HepG2 (cell line): Measurements from ENCODE around the gene MEAK7. TPM values are rescaled to one million over a fixed set of nuclear protein-coding genes. Genes with fewer than 3 reads are reported as not detected.

Source experiments
- ATAC-seq: fragments of 200-7000 bp; cut with Tn5 transposase; 3 replicates; pipeline ENCODE4 v1.9.1; 2020; ENCODE audit warnings: mild to moderate bottlenecking, moderate library complexity
- BruUV-seq: library from RNA; stranded (reverse); fragments of 400-500 nt; replicated peaks from 2 replicates; lab custom pipeline; 2021; lab: Mats Ljungman, UMichigan
- CTCF ChIA-PET: fragments of 300-600 bp; formaldehyde crosslinking; extraction: SDS; loops from one replicate; lab custom pipeline; 2021; ENCODE audit warnings: low total read pairs, inconsistent platforms, low intra/inter-chr PET ratio; lab: Yijun Ruan, JAX
- POLR2A ChIA-PET: fragments of 350-600 bp; sonication (Branson Sonifier 250); formaldehyde crosslinking; loops from one replicate; lab custom pipeline; 2020; ENCODE audit warnings: antibody characterized with exemption, inconsistent platforms; lab: Yijun Ruan, JAX
- DNase-seq: peaks from one replicate; pipeline ENCODE4 v3.0.0-alpha.2; 2015; ENCODE audit warnings: low spot score
- FAIRE-seq: peaks from 3 replicates; lab custom pipeline; 2011; peaks lifted over from hg19 to GRCh38; lab: Jason Lieb, UNC
- H2AFZ ChIP-seq: one replicate; pipeline ENCODE4 v1.6.1; 2011; ENCODE audit warnings: low read length, inconsistent platforms
- H3K27ac ChIP-seq: fragments of 300-600 bp; 3 replicates; pipeline ENCODE4 v1.8.0; 2011; ENCODE audit warnings: mixed run types, mild to moderate bottlenecking, mixed read lengths, low read length, inconsistent platforms; ENCODE audit not compliant: insufficient read depth; ENCODE audit errors: extremely low read length
- H3K27me3 ChIP-seq, 2 experiments: fragments of 200-600 bp in 1 of 2; 2 replicates in 1 of 2; 3 replicates in 1 of 2; pipeline versions ENCODE4 v1.6.0 to v1.8.0; 2011; ENCODE audit warnings: low read length in 2 of 2, mild to moderate bottlenecking in 2 of 2, moderate library complexity in 2 of 2, inconsistent platforms in 1 of 2; ENCODE audit not compliant: insufficient read depth in 2 of 2, control insufficient read depth in 1 of 2
- H3K36me3 ChIP-seq, 2 experiments: fragments of 200-600 bp in 1 of 2; replicated peaks in 1 of 2; 2 replicates in 1 of 2; 3 replicates in 1 of 2; pipeline versions ENCODE4 v1.5.1 to v1.8.0; 2011; ENCODE audit warnings: low read length in 2 of 2, inconsistent platforms in 1 of 2; ENCODE audit not compliant: insufficient read depth in 2 of 2, control insufficient read depth in 1 of 2
- H3K4me1 ChIP-seq: 2 replicates; pipeline ENCODE4 v1.5.1; 2012; ENCODE audit warnings: low read length, inconsistent platforms; ENCODE audit not compliant: insufficient read depth
- H3K4me2 ChIP-seq: 2 replicates; pipeline ENCODE4 v1.6.0; 2011; ENCODE audit warnings: low read depth, low read length, inconsistent platforms
- H3K4me3 ChIP-seq, 3 experiments: fragments of 200-600 bp in 1 of 3; sonication (generic), shearing (Covaris generic) in 1 of 3; replicated peaks in 1 of 3; 2 replicates each; pipeline ENCODE4 v1.5.1; 2011 to 2016; ENCODE audit warnings: low read length in 3 of 3, inconsistent platforms in 2 of 3, low read depth in 2 of 3, mild to moderate bottlenecking in 2 of 3, control low read depth in 1 of 3, mixed read lengths in 1 of 3; ENCODE audit not compliant: insufficient read depth in 1 of 3
- H3K79me2 ChIP-seq: one replicate; pipeline ENCODE4 v1.6.1; 2011; ENCODE audit warnings: low read length, inconsistent platforms; ENCODE audit not compliant: insufficient read depth
- H3K9ac ChIP-seq: 2 replicates; pipeline ENCODE4 v1.6.0; 2011; ENCODE audit warnings: mild to moderate bottlenecking, low read depth, low read length, inconsistent platforms; ENCODE audit not compliant: insufficient read depth
- H3K9me3 ChIP-seq: 2 replicates; pipeline ENCODE4 v1.5.1; 2012; ENCODE audit warnings: mild to moderate bottlenecking, low read length
- H4K20me1 ChIP-seq: 2 replicates; pipeline ENCODE4 v1.6.0; 2011; ENCODE audit warnings: inconsistent platforms, mild to moderate bottlenecking, low read length, moderate library complexity; ENCODE audit not compliant: insufficient read depth
- CCAR2 ChIP-seq: fragments of 200-400 bp; formaldehyde crosslinking; optimal IDR thresholded peaks from 2 replicates; pipeline ENCODE3; 2018; ENCODE audit warnings: low read depth, mild to moderate bottlenecking, low read length, moderate library complexity
- EP300 ChIP-seq, 3 experiments: sonication (generic) in 1 of 3; formaldehyde crosslinking in 1 of 3; IDR thresholded peaks; 2 replicates each; pipeline versions ENCODE4 v1.5.1 to v1.6.1; 2011 to 2020; ENCODE audit warnings: low read depth in 2 of 3, low read length in 2 of 3, borderline replicate concordance in 1 of 3, improper control_type of control experiment in 1 of 3, mild to moderate bottlenecking in 1 of 3, missing genetic modification reagents in 1 of 3, moderate library complexity in 1 of 3
- FLYWCH1 ChIP-seq: sonication (generic); formaldehyde crosslinking; IDR thresholded peaks from 2 replicates; pipeline ENCODE4 v1.8.1; 2023; ENCODE audit warnings: mild to moderate bottlenecking, missing genetic modification reagents
- GFI1 ChIP-seq: sonication (generic); formaldehyde crosslinking; IDR thresholded peaks from 2 replicates; pipeline ENCODE4 v1.5.0; 2020; ENCODE audit warnings: missing genetic modification reagents, mild to moderate bottlenecking, borderline replicate concordance
- ISL2 ChIP-seq: sonication (generic); formaldehyde crosslinking; IDR thresholded peaks from 2 replicates; pipeline ENCODE4 v1.5.0; 2020; ENCODE audit warnings: missing genetic modification reagents
- NFKB2 ChIP-seq: sonication (generic); formaldehyde crosslinking; IDR thresholded peaks from 2 replicates; pipeline ENCODE4 v1.4.0; 2020; ENCODE audit warnings: missing genetic modification reagents, borderline replicate concordance
- PHF8 ChIP-seq: sonication (generic); formaldehyde crosslinking; IDR thresholded peaks from 2 replicates; pipeline ENCODE4 v1.5.0; 2020; ENCODE audit warnings: missing genetic modification reagents
- ZFX ChIP-seq: sonication (generic); formaldehyde crosslinking; IDR thresholded peaks from 2 replicates; pipeline ENCODE4 v1.4.0; 2020; ENCODE audit warnings: mild to moderate bottlenecking, low read depth, missing genetic modification reagents, moderate library complexity
- ZNF329 ChIP-seq: sonication (generic); formaldehyde crosslinking; IDR thresholded peaks from 2 replicates; pipeline ENCODE4 v1.9.0; 2021; ENCODE audit warnings: low read depth, mild to moderate bottlenecking, missing genetic modification reagents
- WGBS: methylation state at CpG from one replicate; pipeline ENCODE4 v1.1.6; 2017; ENCODE audit warnings: low lambda C conversion rate; 5-methylcytosine and 5-hydroxymethylcytosine counted together
- in situ Hi-C: cut with HindIII; loops from 2 replicates; pipeline ENCODE4 v1.10.0; 2017; ENCODE audit warnings: low pct_unique_long_range_greater_than_20kb; ENCODE audit not compliant: extremely low pct_ligation_motif_present
- intact Hi-C: fragments of 100-400 bp; cut with micrococcal nuclease; formaldehyde crosslinking; loops from one replicate; pipeline ENCODE4 v1.10.0; 2022; ENCODE audit not compliant: unreplicated experiment
- polyA plus RNA-seq, 8 experiments: library from polyadenylated mRNA; depleted of rRNA in 3 of 8; stranded (reverse) in 7 of 8; unstranded in 1 of 8; fragments of >200 nt; fragmentation: Illumina TruSeq in 4 of 8; extraction: Trizol in 4 of 8; gene quantifications; 2 replicates each; pipeline versions ENCODE4 v1.2.1 to v1.2.3, GENCODE V29; 2011 to 2016; ENCODE audit warnings: low read depth in 4 of 8, missing spikeins in 1 of 8, mixed read lengths in 1 of 8; ENCODE audit not compliant: insufficient read depth in 1 of 8
- total RNA-seq, 5 experiments: library from RNA; depleted of rRNA; stranded (reverse); fragments of >200 nt; fragmentation: Illumina TruSeq; extraction: Trizol; gene quantifications; 2 replicates each; pipeline ENCODE4 v1.2.3, GENCODE V29; 2016; ENCODE audit warnings: low read depth in 1 of 5
- TF ChIP-seq, protein P1 (sequence below): sonication (generic); formaldehyde crosslinking; conservative IDR thresholded peaks from 2 replicates; pipeline ENCODE4 v1.8.1; 2023; ENCODE audit warnings: missing genetic modification reagents
- TF ChIP-seq, protein P2 (sequence below): sonication (generic); formaldehyde crosslinking; IDR thresholded peaks from 2 replicates; pipeline ENCODE4 v1.5.0; 2020; ENCODE audit warnings: mild to moderate bottlenecking, missing genetic modification reagents
- TF ChIP-seq, protein P3 (sequence below): IDR thresholded peaks from 2 replicates; pipeline ENCODE4 v1.6.1; 2018; ENCODE audit warnings: missing genetic modification reagents
- TF ChIP-seq, protein P4 (sequence below): sonication (generic); formaldehyde crosslinking; IDR thresholded peaks from 2 replicates; pipeline ENCODE4 v1.4.0; 2020; ENCODE audit warnings: missing genetic modification reagents, borderline replicate concordance
- TF ChIP-seq, protein P5 (sequence below): IDR thresholded peaks from 2 replicates; pipeline ENCODE4 v1.6.1; 2016; ENCODE audit warnings: low read depth, borderline replicate concordance

MEAK7 gene
- total and polyA plus RNA-seq, 2 of the 13 experiments (the other 11 are each of a cell fraction or from before 2014, with no cell fraction given) = 11.8 to 14.7 TPM

DNA sequence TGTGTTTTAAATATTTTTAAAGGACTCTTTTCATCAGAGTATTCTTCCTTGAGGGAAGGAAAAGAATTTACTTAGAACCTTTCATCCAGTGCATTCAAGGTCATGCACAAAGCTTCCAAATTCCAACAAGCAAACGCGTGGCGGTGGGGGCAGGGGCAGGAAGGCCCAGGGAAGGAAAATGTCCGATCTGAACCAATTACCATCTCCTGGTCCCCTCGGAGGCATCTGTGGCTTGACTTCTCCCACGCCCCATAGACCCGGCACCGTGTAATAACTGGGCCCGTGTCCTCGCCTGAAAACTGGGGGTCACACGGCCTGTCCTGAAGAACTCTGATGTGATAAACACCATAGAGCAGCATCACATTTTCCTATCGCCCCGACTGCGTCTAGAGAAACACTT, 18.3 kb downstream of the MEAK7 start:
- no peak overlapping the region for H2AFZ ChIP-seq
- whole genome bisulfite sequencing = 86% methylated on average over 14 of the region's 14 CpGs
- H3K79me2 ChIP-seq = no peaks in the 10 kb centered on the region
- intact Hi-C loops = no loop called here
- ATAC-seq (no peak), FAIRE-seq (no peak), DNase-seq (no peak)
- H3K27ac ChIP-seq = no peak overlapping the region
- no peaks in the 10 kb centered on the region for H4K20me1 ChIP-seq
- ChIA-PET POLR2A (no interaction called here), CTCF (no interaction called here)
- BruUV-seq = no TSS peak
- in situ Hi-C loops = no loop called here
- H3K27me3 ChIP-seq = no peaks in the 10 kb centered on the region
- no peak overlapping the region for H3K9ac ChIP-seq
- no peak overlapping the region for H3K4me3 ChIP-seq
- no peak overlapping the region for H3K4me2 ChIP-seq
- TF ChIP-seq, protein P1, sequence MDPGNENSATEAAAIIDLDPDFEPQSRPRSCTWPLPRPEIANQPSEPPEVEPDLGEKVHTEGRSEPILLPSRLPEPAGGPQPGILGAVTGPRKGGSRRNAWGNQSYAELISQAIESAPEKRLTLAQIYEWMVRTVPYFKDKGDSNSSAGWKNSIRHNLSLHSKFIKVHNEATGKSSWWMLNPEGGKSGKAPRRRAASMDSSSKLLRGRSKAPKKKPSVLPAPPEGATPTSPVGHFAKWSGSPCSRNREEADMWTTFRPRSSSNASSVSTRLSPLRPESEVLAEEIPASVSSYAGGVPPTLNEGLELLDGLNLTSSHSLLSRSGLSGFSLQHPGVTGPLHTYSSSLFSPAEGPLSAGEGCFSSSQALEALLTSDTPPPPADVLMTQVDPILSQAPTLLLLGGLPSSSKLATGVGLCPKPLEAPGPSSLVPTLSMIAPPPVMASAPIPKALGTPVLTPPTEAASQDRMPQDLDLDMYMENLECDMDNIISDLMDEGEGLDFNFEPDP (CRISPR knock-in tag) = no peak
- TF ChIP-seq, protein P2, sequence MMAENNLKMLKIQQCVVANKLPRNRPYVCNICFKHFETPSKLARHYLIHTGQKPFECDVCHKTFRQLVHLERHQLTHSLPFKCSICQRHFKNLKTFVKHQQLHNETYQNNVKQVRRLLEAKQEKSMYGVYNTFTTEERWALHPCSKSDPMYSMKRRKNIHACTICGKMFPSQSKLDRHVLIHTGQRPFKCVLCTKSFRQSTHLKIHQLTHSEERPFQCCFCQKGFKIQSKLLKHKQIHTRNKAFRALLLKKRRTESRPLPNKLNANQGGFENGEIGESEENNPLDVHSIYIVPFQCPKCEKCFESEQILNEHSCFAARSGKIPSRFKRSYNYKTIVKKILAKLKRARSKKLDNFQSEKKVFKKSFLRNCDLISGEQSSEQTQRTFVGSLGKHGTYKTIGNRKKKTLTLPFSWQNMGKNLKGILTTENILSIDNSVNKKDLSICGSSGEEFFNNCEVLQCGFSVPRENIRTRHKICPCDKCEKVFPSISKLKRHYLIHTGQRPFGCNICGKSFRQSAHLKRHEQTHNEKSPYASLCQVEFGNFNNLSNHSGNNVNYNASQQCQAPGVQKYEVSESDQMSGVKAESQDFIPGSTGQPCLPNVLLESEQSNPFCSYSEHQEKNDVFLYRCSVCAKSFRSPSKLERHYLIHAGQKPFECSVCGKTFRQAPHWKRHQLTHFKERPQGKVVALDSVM = no peak
- TF ChIP-seq PHF8 (no peak), ZNF329 (CRISPR knock-in tag) (no peak), FLYWCH1 (CRISPR knock-in tag) (no peak), ZFX (no peak), CCAR2 (no peak), EP300 (IDR thresholded peaks at IDR 0.05; ENCODE audit: low read depth in 2 of 2, low read length in 2 of 2) (no peak), EP300 (CRISPR knock-in tag; IDR thresholded peaks at IDR 0.05; ENCODE audit: borderline replicate concordance) (no peak), ISL2 (CRISPR knock-in tag) (no peak), GFI1 (CRISPR knock-in tag) (no peak), NFKB2 (CRISPR knock-in tag) (no peak)
- TF ChIP-seq, protein P3, sequence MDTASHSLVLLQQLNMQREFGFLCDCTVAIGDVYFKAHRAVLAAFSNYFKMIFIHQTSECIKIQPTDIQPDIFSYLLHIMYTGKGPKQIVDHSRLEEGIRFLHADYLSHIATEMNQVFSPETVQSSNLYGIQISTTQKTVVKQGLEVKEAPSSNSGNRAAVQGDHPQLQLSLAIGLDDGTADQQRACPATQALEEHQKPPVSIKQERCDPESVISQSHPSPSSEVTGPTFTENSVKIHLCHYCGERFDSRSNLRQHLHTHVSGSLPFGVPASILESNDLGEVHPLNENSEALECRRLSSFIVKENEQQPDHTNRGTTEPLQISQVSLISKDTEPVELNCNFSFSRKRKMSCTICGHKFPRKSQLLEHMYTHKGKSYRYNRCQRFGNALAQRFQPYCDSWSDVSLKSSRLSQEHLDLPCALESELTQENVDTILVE (CRISPR knock-in tag) = no peak
- TF ChIP-seq, protein P4, sequence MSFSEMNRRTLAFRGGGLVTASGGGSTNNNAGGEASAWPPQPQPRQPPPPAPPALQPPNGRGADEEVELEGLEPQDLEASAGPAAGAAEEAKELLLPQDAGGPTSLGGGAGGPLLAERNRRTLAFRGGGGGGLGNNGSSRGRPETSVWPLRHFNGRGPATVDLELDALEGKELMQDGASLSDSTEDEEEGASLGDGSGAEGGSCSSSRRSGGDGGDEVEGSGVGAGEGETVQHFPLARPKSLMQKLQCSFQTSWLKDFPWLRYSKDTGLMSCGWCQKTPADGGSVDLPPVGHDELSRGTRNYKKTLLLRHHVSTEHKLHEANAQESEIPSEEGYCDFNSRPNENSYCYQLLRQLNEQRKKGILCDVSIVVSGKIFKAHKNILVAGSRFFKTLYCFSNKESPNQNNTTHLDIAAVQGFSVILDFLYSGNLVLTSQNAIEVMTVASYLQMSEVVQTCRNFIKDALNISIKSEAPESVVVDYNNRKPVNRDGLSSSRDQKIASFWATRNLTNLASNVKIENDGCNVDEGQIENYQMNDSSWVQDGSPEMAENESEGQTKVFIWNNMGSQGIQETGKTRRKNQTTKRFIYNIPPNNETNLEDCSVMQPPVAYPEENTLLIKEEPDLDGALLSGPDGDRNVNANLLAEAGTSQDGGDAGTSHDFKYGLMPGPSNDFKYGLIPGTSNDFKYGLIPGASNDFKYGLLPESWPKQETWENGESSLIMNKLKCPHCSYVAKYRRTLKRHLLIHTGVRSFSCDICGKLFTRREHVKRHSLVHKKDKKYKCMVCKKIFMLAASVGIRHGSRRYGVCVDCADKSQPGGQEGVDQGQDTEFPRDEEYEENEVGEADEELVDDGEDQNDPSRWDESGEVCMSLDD (CRISPR knock-in tag) = no peak
- TF ChIP-seq, protein P5, sequence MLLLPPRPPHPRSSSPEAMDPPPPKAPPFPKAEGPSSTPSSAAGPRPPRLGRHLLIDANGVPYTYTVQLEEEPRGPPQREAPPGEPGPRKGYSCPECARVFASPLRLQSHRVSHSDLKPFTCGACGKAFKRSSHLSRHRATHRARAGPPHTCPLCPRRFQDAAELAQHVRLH = no peak
- H3K4me1 ChIP-seq = no peaks in the 10 kb centered on the region
- H3K36me3 ChIP-seq = peaks cover 2 to 13% of the 10 kb centered on the region in 2 experiments; a peak in 3 of 5 replicates
- H3K9me3 ChIP-seq = no peaks in the 10 kb centered on the region
